Activated CD4-positive, alpha-beta memory T cell treated with anti-CD3 and anti-CD28 coated beads, Interleukin-2, amount 10 ng/mL, durations not matched to agents 7 days and 5 days (primary cell): ENCODE results near the gene HEY2. TPM values are rescaled to one million over a fixed set of nuclear protein-coding genes. Genes with fewer than 3 reads are reported as not detected.
A peak's percentile ranks its signal among the peaks of the same experiment; 100 is the strongest.
"Not testable (repeated sequence)": the region's sequence is repeated elsewhere in the genome, so short reads cannot be mapped to it uniquely, and the experiment has no call there.

Experiments used
- CTCF ChIA-PET: fragments of 350-600 bp; sonication (Branson Sonifier 250); formaldehyde crosslinking; loops from one replicate; lab custom pipeline; 2021; ENCODE audit warnings: antibody characterized with exemption, inconsistent platforms; lab: Charles Lee
- POLR2A ChIA-PET: fragments of 350-600 bp; sonication (Branson Sonifier 250); formaldehyde crosslinking; loops from one replicate; lab custom pipeline; 2021; ENCODE audit warnings: antibody characterized with exemption; lab: Charles Lee
- DNase-seq: peaks from one replicate; pipeline ENCODE4 v3.0.0-alpha.2; 2020
- H3K27ac Mint-ChIP-seq: one replicate; pipeline ENCODE4 v1.8.0; 2021; ENCODE audit warnings: mild to moderate bottlenecking, mixed read lengths
- H3K27me3 Mint-ChIP-seq: one replicate; pipeline ENCODE4 v1.8.0; 2021; ENCODE audit warnings: mixed read lengths
- H3K36me3 Mint-ChIP-seq: one replicate; pipeline ENCODE4 v1.8.0; 2021; ENCODE audit warnings: low read depth, mixed read lengths
- H3K4me1 Mint-ChIP-seq: one replicate; pipeline ENCODE4 v1.8.0; 2021; ENCODE audit warnings: mixed read lengths
- H3K4me3 Mint-ChIP-seq: one replicate; pipeline ENCODE4 v1.8.0; 2021; ENCODE audit warnings: mild to moderate bottlenecking, mixed read lengths
- H3K9me3 Mint-ChIP-seq: one replicate; pipeline ENCODE4 v1.8.0; 2021; ENCODE audit warnings: mixed read lengths
- total RNA-seq, 2 experiments: library from RNA; stranded (reverse); gene quantifications; one replicate each; pipeline ENCODE4 v1.2.3, GENCODE V29; 2021

Gene HEY2
- total RNA-seq, 2 experiments from 2014 or later, result not detected

DNA sequence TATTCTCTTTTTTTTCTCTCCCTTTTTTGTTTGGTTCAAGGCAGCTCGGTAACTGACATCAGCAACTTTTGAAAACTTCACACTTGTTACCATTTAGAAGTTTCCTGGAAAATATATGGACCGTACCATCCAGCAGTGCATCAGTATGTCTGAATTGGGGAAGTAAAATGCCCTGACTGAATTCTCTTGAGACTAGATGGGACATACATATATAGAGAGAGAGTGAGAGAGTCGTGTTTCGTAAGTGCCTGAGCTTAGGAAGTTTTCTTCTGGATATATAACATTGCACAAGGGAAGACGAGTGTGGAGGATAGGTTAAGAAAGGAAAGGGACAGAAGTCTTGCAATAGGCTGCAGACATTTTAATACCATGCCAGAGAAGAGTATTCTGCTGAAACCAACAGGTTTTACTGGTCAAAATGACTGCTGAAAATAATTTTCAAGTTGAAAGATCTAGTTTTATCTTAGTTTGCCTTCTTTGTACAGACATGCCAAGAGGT, 10.6 kb downstream of the HEY2 start:
- Mint-ChIP-seq H3K4me1 (no peaks in the 10 kb centered on the region), H3K27me3 (peaks cover 48% of the 10 kb centered on the region), H3K9me3 (no peaks in the 10 kb centered on the region), H3K27ac (no peak overlapping the region), H3K4me3 (no peak overlapping the region), H3K36me3 (no peaks in the 10 kb centered on the region)
- ChIA-PET CTCF (interaction anchor here (0.6 to 20.5 kb wide), 2 partner anchors 448 to 568 kb away, joined by 3 to 194 read pairs; no protein-coding TSS in a partner anchor), POLR2A (no interaction called here)
- no peak for DNase-seq

DNA sequence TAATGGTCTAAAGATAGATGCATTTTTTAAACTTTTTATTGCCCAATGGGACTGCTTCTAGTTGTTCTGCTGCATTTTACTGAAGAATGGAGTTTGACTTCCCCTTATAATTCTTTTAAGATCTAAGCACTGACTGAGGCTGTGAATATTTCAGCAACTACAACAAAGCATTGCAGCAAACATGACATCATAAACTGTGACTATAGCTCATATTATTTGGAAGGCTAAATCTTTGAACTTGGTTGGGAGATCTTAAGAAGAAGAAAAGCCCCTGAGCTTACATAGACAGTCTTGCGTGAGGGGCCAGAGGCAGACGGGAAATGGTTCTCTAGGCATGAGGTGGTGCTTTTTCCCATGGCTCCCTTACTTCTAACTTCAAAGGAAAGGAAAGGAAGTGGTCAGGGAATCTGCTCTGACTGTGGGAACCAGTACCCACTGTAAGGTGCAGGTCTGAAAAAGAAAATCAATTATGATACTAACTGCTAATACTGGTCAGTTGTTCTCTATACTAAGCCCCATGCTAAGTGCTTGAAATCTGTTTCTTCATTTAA, 14.8 kb downstream of the HEY2 start:
- CTCF ChIA-PET, result interaction anchor here (1.2 to 20.5 kb wide), 4 partner anchors 12 to 452 kb away, joined by 4 to 194 read pairs (median 8); partner anchors contain the start of gene HINT3
- peaks cover 60% of the 10 kb centered on the region for H3K27me3 Mint-ChIP-seq

DNA sequence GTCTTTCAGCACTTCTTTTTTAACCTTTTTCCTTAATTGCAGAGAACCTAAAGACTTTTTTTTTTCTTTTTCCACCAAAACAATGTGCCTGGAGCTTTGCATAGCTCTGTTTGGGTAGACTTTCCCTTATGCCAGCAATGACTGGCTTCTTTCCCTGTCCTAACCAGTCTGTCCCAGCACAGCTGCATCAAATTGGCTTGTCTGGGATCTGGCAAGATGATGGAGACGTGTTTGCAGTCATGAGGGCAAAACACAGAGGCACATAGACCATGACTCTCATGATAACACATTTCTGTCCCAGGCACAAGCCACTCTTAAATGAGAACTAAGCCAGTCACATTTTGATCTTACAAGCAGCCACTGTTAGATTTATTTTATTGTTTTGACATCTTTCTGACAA, 16.5 kb downstream of the HEY2 start:
- no peaks in the 10 kb centered on the region for H3K9me3 Mint-ChIP-seq
- peaks cover 48% of the 10 kb centered on the region for H3K27me3 Mint-ChIP-seq
- no peak for DNase-seq
- CTCF ChIA-PET, result interaction anchor here (0.7 to 20.5 kb wide), 5 partner anchors 9 to 454 kb away, joined by 3 to 194 read pairs (median 5); partner anchors contain the start of gene HINT3
- POLR2A ChIA-PET, result interaction anchor here (1.7 kb wide), 1 partner anchor 12 kb away, joined by 3 read pairs; no protein-coding TSS in a partner anchor
- no peaks in the 10 kb centered on the region for H3K36me3 Mint-ChIP-seq
- no peak overlapping the region for H3K27ac Mint-ChIP-seq
- H3K4me1 Mint-ChIP-seq, result peaks cover 2% of the 10 kb centered on the region
- no peak overlapping the region for H3K4me3 Mint-ChIP-seq

More for the DNA sequence above, 14.8 kb downstream of the HEY2 start:
- H3K27ac Mint-ChIP-seq, result no peak overlapping the region
- no peak overlapping the region for H3K4me3 Mint-ChIP-seq
- POLR2A ChIA-PET, result interaction anchor here (1.1 to 1.3 kb wide), 2 partner anchors 141 to 192 kb away, joined by 3 read pairs; no protein-coding TSS in a partner anchor
- H3K4me1 Mint-ChIP-seq, result no peaks in the 10 kb centered on the region
- H3K9me3 Mint-ChIP-seq, result no peaks in the 10 kb centered on the region
- H3K36me3 Mint-ChIP-seq, result no peaks in the 10 kb centered on the region
- DNase-seq, result no peak

DNA sequence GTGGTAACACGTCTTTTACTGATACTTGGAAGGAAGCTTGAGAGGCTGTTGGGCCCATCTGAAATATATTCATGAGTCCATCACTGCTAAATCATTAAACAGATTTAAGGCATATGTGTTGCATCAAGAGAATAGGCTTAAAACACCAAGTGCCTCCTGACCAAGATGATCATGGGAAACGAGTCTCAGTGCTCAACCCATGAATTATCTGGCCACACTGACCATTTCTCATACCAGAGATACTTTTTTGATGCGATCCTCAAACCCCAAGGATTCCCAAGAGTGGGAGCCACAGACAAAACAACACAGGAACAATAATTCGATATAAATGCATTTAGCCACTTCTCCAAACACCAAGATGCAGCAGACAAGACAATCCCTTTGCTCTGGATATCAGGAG, 17.2 kb downstream of the HEY2 start:
- Mint-ChIP-seq H3K36me3 (no peaks in the 10 kb centered on the region), H3K27me3 (peaks cover 43% of the 10 kb centered on the region), H3K27ac (no peak overlapping the region), H3K9me3 (no peaks in the 10 kb centered on the region), H3K4me3 (no peak overlapping the region), H3K4me1 (peaks cover 2% of the 10 kb centered on the region)
- POLR2A ChIA-PET, result no interaction called here
- CTCF ChIA-PET, result interaction anchor here (0.5 to 20.5 kb wide), 5 partner anchors 10 to 1113 kb away, joined by 4 to 194 read pairs (median 6); no protein-coding TSS in a partner anchor
- no peak for DNase-seq

DNA sequence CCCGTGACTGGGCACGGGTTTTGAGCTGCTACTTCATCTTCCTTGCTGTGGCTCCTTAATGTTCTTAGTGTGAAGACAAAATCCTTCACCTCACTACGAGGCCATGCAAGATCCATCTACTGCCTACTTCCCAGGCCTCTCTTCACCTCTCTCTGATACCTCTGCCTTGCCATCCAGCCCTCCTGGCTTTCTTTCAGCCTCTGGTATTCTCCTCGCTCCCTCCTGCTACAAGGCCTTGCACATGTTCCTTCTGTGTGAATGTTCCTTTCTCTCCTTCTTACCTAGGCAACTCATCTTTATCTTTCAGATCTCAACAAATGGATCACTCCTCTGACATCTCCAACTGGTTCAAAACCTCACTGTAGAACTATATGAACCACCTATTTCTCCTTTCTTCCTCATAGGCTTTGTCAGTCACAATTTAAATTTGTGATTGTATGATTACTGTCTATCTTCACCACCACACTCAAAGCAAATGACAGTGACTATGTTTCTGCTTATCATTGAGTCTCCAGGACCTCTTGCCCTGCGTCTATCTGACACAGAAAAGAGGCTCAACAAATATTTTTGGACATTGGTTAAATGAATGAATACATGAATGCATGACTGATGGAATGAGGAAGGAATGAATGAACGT, 19.8 kb downstream of the HEY2 start:
- no peaks in the 10 kb centered on the region for H3K9me3 Mint-ChIP-seq
- POLR2A ChIA-PET, result no interaction called here
- H3K27ac Mint-ChIP-seq, result no peak overlapping the region
- H3K4me3 Mint-ChIP-seq, result no peak overlapping the region
- H3K4me1 Mint-ChIP-seq, result peaks cover 2% of the 10 kb centered on the region
- H3K36me3 Mint-ChIP-seq, result no peaks in the 10 kb centered on the region
- DNase-seq, result no peak
- H3K27me3 Mint-ChIP-seq, result peaks cover 37% of the 10 kb centered on the region
- CTCF ChIA-PET, result interaction anchor here (0.6 to 20.5 kb wide), 4 partner anchors 10 to 457 kb away, joined by 3 to 194 read pairs (median 4); no protein-coding TSS in a partner anchor

DNA sequence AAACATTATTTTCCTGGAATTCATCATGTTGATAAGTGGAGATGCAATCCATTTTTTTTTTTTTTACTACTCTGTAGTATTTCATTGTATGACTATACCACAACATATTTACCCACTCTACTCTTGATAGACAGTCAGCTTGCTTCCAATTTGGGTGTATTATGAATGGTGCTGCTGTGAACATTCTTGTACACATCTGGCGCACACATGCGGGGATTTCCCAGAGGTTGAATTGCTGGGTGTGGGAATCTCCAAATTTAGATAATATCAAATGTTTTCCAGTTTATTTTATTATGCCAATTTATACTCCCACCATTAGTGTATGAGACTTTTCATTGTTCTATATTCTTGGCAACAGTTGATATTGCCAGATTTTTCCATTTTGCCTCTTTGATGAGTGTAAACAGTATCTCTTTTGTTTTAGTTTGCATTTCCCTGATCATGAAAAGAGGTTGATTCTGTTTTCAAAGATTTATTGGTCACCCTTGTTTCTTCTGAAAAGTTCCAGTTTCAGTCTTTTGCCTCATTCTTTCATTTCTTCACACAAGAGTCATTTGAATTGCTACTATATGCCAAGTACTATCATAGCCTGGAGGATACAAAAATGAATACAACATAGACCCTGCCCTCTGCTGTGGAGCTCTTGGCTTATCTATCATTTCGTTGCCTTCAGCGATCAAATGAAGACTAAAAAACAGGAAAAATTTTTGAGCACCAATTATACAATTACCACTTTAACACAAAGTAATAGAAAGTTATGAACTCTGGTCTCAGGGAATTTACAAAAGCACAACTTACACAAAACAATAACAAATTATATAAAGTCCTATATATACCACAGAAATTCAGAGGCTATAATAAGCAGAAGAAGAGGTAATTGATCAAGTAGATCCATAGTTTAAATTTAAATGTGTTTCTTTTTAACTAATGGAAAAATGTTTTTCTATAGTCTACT, 24.2 kb downstream of the HEY2 start:
- H3K36me3 Mint-ChIP-seq, result no peaks in the 10 kb centered on the region
- CTCF ChIA-PET, result interaction anchor here (1.0 kb wide), 1 partner anchor 183 kb away, joined by 3 read pairs; the partner anchor contains the start of gene HINT3
- no peak for DNase-seq
- peaks cover 2% of the 10 kb centered on the region for H3K4me1 Mint-ChIP-seq
- peaks cover 32% of the 10 kb centered on the region for H3K27me3 Mint-ChIP-seq
- no peaks in the 10 kb centered on the region for H3K9me3 Mint-ChIP-seq
- POLR2A ChIA-PET, result no interaction called here
- no peak overlapping the region for H3K27ac Mint-ChIP-seq
- H3K4me3 Mint-ChIP-seq, result no peak overlapping the region

DNA sequence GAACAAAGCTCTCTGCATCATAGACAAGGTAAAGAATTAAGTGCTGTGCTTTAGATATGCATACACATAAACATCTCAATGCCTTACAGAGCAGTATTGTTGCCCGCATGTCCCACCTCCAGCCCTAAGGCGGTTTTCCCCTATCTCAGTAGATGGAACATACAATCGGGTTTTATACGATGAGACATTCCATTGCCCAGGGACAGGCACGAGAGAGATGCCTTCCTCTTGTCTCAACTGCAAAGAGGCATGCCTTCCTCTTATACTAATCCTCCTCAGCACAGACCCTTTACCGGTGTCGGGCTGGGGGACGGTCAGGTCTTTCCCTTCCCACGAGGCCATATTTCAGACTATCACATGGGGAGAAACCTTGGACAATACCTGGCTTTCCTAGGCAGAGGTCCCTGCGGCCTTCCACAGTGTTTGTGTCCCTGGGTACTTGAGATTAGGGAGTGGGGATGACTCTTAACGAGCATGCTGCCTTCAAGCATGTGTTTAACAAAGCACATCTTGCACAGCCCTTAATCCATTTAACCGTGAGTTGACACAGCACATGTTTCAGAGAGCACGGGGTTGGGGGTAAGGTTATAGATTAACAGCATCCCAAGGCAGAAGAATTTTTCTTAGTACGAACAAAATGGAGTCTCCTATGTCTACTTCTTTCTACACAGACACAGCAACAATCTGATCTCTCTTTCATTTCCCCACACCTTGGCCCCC, 26.8 kb downstream of the HEY2 start:
- H3K9me3 Mint-ChIP-seq, result not testable (repeated sequence)

DNA sequence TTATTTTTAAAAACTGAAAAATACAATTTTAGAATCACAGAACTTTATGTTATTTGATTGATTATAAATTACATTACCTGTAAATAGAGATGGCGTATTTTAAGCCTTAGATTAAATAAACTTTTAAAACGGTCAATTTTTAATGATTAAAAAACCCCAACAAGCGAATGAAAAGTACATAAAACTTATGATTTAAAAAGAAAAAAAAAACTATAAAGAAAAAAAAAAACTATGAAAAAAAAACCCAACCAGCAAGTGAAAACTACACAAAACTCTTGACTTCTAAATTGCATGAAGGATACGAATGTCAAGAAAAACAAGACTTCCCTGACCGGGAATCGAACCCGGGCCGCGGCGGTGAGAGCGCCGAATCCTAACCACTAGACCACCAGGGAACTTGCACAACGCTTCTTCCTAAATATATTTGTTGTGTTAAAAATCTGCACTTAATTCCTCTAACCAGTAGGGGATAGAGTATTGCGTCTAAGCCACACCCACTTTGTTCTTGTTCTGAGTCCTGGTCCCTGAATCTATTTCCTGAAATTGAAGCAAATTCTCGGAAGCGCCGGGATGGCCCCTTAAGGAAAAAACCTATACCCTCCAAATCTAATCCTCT, 30.6 kb downstream of the HEY2 start:
- peak; percentile 86 for DNase-seq
- ChIA-PET CTCF (interaction anchor here (1.0 to 5.7 kb wide), 14 partner anchors 10 to 206 kb away, joined by 3 to 98 read pairs (median 4); partner anchors contain the start of genes HINT3, NCOA7 and TRMT11), POLR2A (interaction anchor here (0.7 to 4.8 kb wide), 17 partner anchors 11 to 560 kb away, joined by 3 to 299 read pairs (median 9); partner anchors contain the start of genes CENPW, HDDC2, HINT3 and NCOA7)
- peaks cover 13% of the 10 kb centered on the region for H3K4me1 Mint-ChIP-seq
- H3K27me3 Mint-ChIP-seq, result peaks cover 18% of the 10 kb centered on the region
- H3K4me3 Mint-ChIP-seq, result no peak overlapping the region
- H3K9me3 Mint-ChIP-seq, result no peaks in the 10 kb centered on the region
- no peak overlapping the region for H3K27ac Mint-ChIP-seq
- H3K36me3 Mint-ChIP-seq, result peaks cover 4% of the 10 kb centered on the region

More for the DNA sequence above, 26.8 kb downstream of the HEY2 start:
- H3K27ac Mint-ChIP-seq, CTCF ChIA-PET, H3K4me1 Mint-ChIP-seq, H3K36me3 Mint-ChIP-seq, DNase-seq, H3K4me3 Mint-ChIP-seq: not testable (repeated sequence)
- peaks cover 28% of the 10 kb centered on the region for H3K27me3 Mint-ChIP-seq
- POLR2A ChIA-PET, result interaction anchor here (3.7 kb wide), 1 partner anchor 15 kb away, joined by 21 read pairs; the partner anchor contains the start of gene NCOA7

DNA sequence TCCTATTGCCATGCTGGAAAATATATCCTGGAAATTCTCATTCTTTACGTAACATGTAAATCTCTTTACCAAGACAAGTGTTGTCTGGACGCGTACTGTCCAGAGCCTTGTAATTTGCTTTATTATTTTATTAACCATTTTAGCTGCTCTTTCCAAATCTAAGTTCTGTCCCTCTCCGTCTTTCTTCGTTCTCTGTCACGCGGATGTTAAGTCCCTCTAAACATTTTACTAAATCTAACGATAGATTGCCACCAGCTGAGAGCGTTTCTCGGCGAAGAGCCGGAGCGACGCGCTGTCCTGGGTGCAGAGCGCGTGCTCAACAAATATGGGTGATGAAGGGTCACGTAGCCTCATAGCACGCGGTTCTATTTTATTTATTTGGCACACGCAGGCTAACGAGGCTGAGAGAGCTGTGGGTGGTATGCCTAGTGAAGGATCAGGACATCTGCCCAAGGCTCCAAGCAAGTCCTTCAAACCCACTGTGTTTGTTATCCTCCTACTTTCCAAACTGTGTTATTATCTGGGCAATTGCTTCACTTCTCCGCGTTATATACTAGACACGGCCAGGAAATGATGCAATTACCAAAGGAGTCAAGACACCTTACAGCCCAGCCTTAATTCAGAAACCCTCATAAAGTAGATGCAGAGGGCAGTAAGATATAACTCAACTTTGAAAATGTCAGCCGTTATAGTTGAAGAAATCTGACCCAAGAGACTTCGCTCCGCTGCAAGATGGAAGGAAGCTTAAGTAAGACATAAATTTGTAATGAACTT, 31.3 kb downstream of the HEY2 start:
- ChIA-PET POLR2A (interaction anchor here (0.7 to 4.8 kb wide), 27 partner anchors 11 to 560 kb away, joined by 3 to 299 read pairs (median 5); partner anchors contain the start of genes CENPW, HDDC2, HINT3 and NCOA7), CTCF (interaction anchor here (1.0 to 5.7 kb wide), 19 partner anchors 10 to 560 kb away, joined by 3 to 98 read pairs (median 4); partner anchors contain the start of genes CENPW, HINT3, NCOA7 and TRMT11)
- H3K4me3 Mint-ChIP-seq, result no peak overlapping the region
- peak; percentile 65 for DNase-seq
- H3K27ac Mint-ChIP-seq, result no peak overlapping the region
- H3K9me3 Mint-ChIP-seq, result no peaks in the 10 kb centered on the region
- peaks cover 13% of the 10 kb centered on the region for H3K27me3 Mint-ChIP-seq
- H3K36me3 Mint-ChIP-seq, result peaks cover 5% of the 10 kb centered on the region
- peaks cover 13% of the 10 kb centered on the region for H3K4me1 Mint-ChIP-seq

DNA sequence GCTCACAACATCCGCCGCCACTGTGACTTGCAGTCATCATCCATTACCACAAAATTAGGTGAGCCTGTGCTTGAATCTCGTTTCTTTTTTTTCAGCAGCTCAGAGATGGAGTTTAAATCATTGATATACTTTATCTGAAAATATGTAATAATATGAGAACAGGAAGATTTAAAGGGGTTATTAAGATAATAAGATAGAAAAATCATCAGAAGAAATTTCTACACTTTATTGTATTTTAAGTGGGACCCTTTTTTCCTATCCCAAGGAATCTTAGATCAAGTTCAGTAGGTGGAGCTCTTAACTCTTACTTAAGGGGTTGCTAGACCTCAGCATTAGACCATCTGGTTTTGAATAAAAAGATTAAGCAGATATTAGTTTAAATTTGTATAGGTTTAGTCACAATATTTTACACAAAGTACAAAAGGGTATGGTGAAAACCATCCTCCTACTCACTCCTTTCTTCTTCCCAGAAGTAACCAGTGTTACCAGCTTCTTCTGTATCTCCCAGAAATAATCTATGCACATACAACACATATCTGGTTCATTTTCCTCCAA, 32.0 kb downstream of the HEY2 start:
- DNase-seq, result peak; percentile 69
- POLR2A ChIA-PET, result interaction anchor here (0.7 to 4.8 kb wide), 26 partner anchors 11 to 559 kb away, joined by 3 to 299 read pairs (median 5); partner anchors contain the start of genes CENPW, HINT3, NCOA7 and TRMT11

More for the DNA sequence above, 32.0 kb downstream of the HEY2 start:
- peaks cover 10% of the 10 kb centered on the region for H3K36me3 Mint-ChIP-seq
- CTCF ChIA-PET, result interaction anchor here (0.9 to 5.7 kb wide), 19 partner anchors 9 to 559 kb away, joined by 3 to 98 read pairs (median 4); partner anchors contain the start of genes CENPW, HINT3, NCOA7 and TRMT11
- peaks cover 11% of the 10 kb centered on the region for H3K27me3 Mint-ChIP-seq
- no peaks in the 10 kb centered on the region for H3K9me3 Mint-ChIP-seq
- no peak overlapping the region for H3K4me3 Mint-ChIP-seq
- no peak overlapping the region for H3K27ac Mint-ChIP-seq
- peaks cover 15% of the 10 kb centered on the region for H3K4me1 Mint-ChIP-seq
